Epidermal melanocyte (primary cell): Measurements from ENCODE around the gene USB1.

Source experiments
- DNase-seq: peaks from one replicate; pipeline ENCODE4 v3.0.0; 2011; ENCODE audit warnings: low spot score; ENCODE audit not compliant: insufficient read length

The USB1 gene

GRCh38 chr16:58046054-58046881 lies 45.1 kb downstream of the USB1 start:
- no peak for DNase-seq

- DNase-seq: no peak
Measured at GRCh38 chr16:58046936-58047335, 45.7 kb downstream of the USB1 start.

GRCh38 chr16:58047557-58048348 lies 46.5 kb downstream of the USB1 start:
- no peak for DNase-seq

GRCh38 chr16:58048494-58049231 lies 47.5 kb downstream of the USB1 start:
- DNase-seq: no peak

GRCh38 chr16:58049232-58050185 lies 48.3 kb downstream of the USB1 start:
- no peak for DNase-seq

GRCh38 chr16:58051296-58051695 lies 50.1 kb downstream of the USB1 start:
- no peak for DNase-seq

GRCh38 chr16:58051821-58052603 lies 50.8 kb downstream of the USB1 start:
- DNase-seq: no peak

- no peak for DNase-seq
Measured at GRCh38 chr16:58053682-58054005, 52.4 kb downstream of the USB1 start.

GRCh38 chr16:58054289-58054688 lies 53.1 kb downstream of the USB1 start:
- no peak for DNase-seq

GRCh38 chr16:58056580-58056979 lies 55.4 kb downstream of the USB1 start:
- no peak for DNase-seq

GRCh38 chr16:58057121-58057520 lies 55.9 kb downstream of the USB1 start:
- DNase-seq: no peak

- no peak for DNase-seq
Measured at GRCh38 chr16:58057784-58058183, 56.6 kb downstream of the USB1 start.

GRCh38 chr16:58062821-58063220 lies 61.6 kb downstream of the USB1 start:
- no peak for DNase-seq

- DNase-seq: no peak
Measured at GRCh38 chr16:58063377-58064076, 62.3 kb downstream of the USB1 start.

GRCh38 chr16:58070585-58070984 lies 69.4 kb downstream of the USB1 start:
- DNase-seq: no peak
